ENCODE data around the gene NCOA6. TPM values are rescaled to one million over a fixed set of nuclear protein-coding genes. Genes with fewer than 3 reads are reported as not detected.

The NCOA6 gene
- total RNA-seq, 4 donors from 2014 or later = 26.5 to 33.8 (median 32.3) TPM

GRCh38 chr20:34806255-34806654 is 19.2 kb downstream of the NCOA6 start:
- TF ChIP-seq CTCF (IDR thresholded peaks at IDR 0.05) = no peak
- TF ChIP-seq POLR2A (IDR thresholded peaks at IDR 0.05) = no peak
- Histone ChIP-seq H3K4me1 (peaks cover 7 to 11% of the 10 kb centered on the region in 2 donors), H3K4me3 (replicated peaks in 1 of 3) (no peak overlapping the region), H3K27ac (no peak overlapping the region), H3K36me3 (no peaks in the 10 kb centered on the region), H3K9me3 (no peaks in the 10 kb centered on the region), H3K27me3 (no peaks in the 10 kb centered on the region)
- DNase-seq = no peak
- intact Hi-C loops (cut with DNase I) = no loop called here

GRCh38 chr20:34798871-34799270 is 26.6 kb downstream of the NCOA6 start:
- intact Hi-C loops (cut with DNase I) = no loop called here
- TF ChIP-seq CTCF (IDR thresholded peaks at IDR 0.05) (no peak), POLR2A (IDR thresholded peaks at IDR 0.05) (no peak)
- Histone ChIP-seq H3K4me1 (peaks cover 4 to 7% of the 10 kb centered on the region in 2 donors), H3K27me3 (no peaks in the 10 kb centered on the region), H3K9me3 (no peaks in the 10 kb centered on the region), H3K4me3 (replicated peaks in 1 of 3) (no peak overlapping the region), H3K27ac (no peak overlapping the region), H3K36me3 (no peaks in the 10 kb centered on the region)
- no peak for DNase-seq

DNA sequence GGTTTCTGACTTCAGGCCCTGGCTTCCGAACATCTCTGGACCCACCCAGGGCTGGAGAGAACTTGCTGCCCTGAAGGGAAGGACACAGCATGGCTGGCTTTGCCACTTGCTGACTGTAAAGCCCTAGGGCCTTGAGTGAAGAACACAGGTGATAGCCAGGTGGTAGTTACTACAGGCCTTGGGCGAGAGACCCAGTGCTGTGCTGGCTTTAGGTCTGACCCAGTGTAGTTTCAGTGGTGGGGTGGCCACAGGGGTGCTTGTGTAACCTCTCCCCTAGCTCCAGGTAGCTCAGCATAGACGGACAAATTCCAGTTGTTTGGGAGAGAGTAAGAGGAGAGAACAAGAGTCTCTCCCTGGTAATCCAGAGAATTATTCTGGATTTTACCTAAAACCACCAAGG is 27.1 kb downstream of the NCOA6 start:
- H3K36me3 ChIP-seq = no peaks in the 10 kb centered on the region
- intact Hi-C loops (cut with DNase I) = no loop called here
- H3K27ac ChIP-seq = no peak overlapping the region
- TF ChIP-seq POLR2A (IDR thresholded peaks at IDR 0.05) (no peak), CTCF (IDR thresholded peaks at IDR 0.05) (no peak)
- H3K4me1 ChIP-seq = peaks cover 4 to 7% of the 10 kb centered on the region in 2 donors
- no peaks in the 10 kb centered on the region for H3K9me3 ChIP-seq
- H3K27me3 ChIP-seq = no peaks in the 10 kb centered on the region
- no peak overlapping the region for H3K4me3 ChIP-seq (replicated peaks in 1 of 3)
- WGBS, 2 donors = 70 to 92% methylated on average over 3 of the region's 3 CpGs
- no peak for DNase-seq

- intact Hi-C loops (cut with DNase I) = no loop called here
- TF ChIP-seq CTCF (IDR thresholded peaks at IDR 0.05) = no peak
- no peak for TF ChIP-seq POLR2A (IDR thresholded peaks at IDR 0.05)
- DNase-seq = no peak
- H3K9me3 ChIP-seq = no peaks in the 10 kb centered on the region
- H3K4me3 ChIP-seq (replicated peaks in 1 of 3) = no peak overlapping the region
- no peak overlapping the region for H3K27ac ChIP-seq
- WGBS, 2 donors = 92 to 98% methylated on average over 8 of the region's 8 CpGs
- no peaks in the 10 kb centered on the region for H3K36me3 ChIP-seq
- H3K4me1 ChIP-seq = peaks cover 11 to 16% of the 10 kb centered on the region in 2 donors
- H3K27me3 ChIP-seq = no peaks in the 10 kb centered on the region
Observed at GRCh38 chr20:34797012-34797995, 28.1 kb downstream of the NCOA6 start.

DNA sequence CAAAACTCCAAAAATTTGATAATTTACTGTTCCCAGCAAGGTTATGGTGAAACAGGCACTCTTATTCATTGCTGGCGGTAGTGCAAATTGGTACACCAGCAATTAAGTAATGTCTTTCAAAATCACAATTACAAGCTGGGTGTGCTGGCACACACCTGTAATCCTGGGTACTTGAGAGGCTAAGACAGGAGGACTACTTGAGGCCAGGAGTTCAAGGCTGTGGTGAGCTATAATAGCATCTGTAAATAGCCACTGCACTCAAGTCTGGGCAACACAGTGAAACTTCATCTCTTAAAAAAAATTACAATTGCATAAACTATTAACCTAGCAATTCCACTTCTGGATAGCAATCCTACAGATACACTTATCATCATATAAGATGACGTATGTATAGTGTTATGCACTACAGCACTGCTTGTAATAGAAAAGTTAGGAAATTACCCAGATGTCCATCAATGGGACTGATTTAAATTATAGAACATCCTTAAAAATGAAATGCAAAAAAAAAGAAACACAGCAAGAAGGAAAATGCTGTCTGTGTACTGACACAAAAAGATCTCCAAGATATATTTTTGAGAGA is 31.4 kb downstream of the NCOA6 start:
- no peak overlapping the region for H3K27ac ChIP-seq
- H3K9me3 ChIP-seq = no peaks in the 10 kb centered on the region
- intact Hi-C loops (cut with DNase I) = no loop called here
- peaks cover 22 to 28% of the 10 kb centered on the region in 2 donors for H3K4me1 ChIP-seq
- 95 to 97% methylated on average over 2 of the region's 2 CpGs for WGBS, 2 donors
- H3K36me3 ChIP-seq = peaks cover 0 to 4% of the 10 kb centered on the region in 2 donors
- DNase-seq = no peak
- no peak for TF ChIP-seq CTCF (IDR thresholded peaks at IDR 0.05)
- TF ChIP-seq POLR2A (IDR thresholded peaks at IDR 0.05) = no peak
- no peaks in the 10 kb centered on the region for H3K27me3 ChIP-seq
- no peak overlapping the region for H3K4me3 ChIP-seq (replicated peaks in 1 of 3)

Data from thyroid gland (tissue), 4 donors.